GM12864 (cell line): ENCODE results near the gene CTNNA2.
A peak's percentile ranks its signal among the peaks of the same experiment; 100 is the strongest.

Source experiments
- DNase-seq: peaks from one replicate; pipeline ENCODE4 v3.0.0-alpha.2; 2011; ENCODE audit warnings: low read depth
- H3K4me3 ChIP-seq: 2 replicates; pipeline ENCODE4 v1.5.1; 2011; ENCODE audit warnings: mild to moderate bottlenecking, low read depth, low read length, control low read depth
- TF ChIP-seq, protein P1 (sequence below): IDR thresholded peaks from 2 replicates; pipeline ENCODE4 v1.5.1; 2011; ENCODE audit warnings: low read depth, mild to moderate bottlenecking, moderate library complexity, low read length, control low read depth, inconsistent platforms; ENCODE audit errors: missing control alignments

The CTNNA2 gene

DNA sequence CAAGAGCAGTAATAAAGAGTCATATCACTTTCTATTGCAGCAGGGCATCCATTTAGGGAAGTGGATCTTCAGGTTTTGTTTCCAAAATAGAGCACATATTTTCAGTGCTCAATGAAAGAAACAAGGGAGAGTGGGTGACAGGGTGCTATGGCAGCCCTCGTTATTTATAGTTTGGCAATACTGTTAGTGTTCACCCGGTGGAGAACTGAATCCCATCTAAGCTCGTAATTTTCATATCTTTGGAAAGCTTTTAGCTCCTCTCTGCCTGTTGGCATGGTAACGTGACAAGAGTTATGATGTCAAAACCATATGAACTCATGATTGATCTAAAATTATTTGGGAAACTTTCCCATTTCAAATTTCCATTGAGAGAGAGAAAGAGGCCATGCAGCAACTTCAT is 459.8 kb downstream of the CTNNA2 start:
- TF ChIP-seq, protein P1, sequence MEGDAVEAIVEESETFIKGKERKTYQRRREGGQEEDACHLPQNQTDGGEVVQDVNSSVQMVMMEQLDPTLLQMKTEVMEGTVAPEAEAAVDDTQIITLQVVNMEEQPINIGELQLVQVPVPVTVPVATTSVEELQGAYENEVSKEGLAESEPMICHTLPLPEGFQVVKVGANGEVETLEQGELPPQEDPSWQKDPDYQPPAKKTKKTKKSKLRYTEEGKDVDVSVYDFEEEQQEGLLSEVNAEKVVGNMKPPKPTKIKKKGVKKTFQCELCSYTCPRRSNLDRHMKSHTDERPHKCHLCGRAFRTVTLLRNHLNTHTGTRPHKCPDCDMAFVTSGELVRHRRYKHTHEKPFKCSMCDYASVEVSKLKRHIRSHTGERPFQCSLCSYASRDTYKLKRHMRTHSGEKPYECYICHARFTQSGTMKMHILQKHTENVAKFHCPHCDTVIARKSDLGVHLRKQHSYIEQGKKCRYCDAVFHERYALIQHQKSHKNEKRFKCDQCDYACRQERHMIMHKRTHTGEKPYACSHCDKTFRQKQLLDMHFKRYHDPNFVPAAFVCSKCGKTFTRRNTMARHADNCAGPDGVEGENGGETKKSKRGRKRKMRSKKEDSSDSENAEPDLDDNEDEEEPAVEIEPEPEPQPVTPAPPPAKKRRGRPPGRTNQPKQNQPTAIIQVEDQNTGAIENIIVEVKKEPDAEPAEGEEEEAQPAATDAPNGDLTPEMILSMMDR = no peak
- H3K4me3 ChIP-seq = no peak overlapping the region
- DNase-seq = no peak

DNA sequence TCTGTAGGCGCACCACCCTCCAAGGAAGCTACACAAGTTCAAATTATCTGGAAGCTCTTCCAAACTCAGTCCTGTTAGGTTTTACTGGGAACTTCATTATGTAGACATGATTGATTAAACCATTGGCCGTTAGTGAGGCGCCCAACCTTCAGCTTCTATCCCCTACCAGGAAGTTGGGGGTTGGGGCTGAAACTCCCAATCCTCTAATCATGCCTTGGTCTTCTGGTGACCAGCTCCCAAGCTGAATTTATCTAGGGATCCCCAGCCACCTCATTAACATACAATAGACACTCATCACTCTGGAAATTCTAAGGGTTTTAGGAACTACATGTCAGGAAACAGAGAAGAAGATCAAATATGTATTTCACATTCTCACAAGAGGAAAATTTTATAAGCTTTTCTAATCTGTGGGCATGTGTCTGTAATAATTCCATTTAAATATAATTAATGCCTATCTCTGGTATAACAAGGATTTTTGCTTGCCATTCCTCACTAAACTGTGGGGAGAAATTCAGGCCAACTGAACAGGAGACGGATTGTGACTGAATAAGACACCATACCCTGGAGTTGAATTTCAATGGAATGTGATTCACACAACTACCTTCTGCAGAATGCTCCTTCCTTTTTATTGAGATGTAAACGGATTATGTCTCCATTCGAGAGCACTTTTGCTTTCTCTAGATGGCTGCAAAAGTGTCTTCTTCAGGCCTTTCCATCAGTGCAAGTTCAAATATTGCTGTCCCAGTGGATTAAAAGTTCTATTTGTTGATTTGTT is 463.1 kb downstream of the CTNNA2 start:
- TF ChIP-seq, protein P1 = no peak
- H3K4me3 ChIP-seq = no peak overlapping the region
- no peak for DNase-seq

DNA sequence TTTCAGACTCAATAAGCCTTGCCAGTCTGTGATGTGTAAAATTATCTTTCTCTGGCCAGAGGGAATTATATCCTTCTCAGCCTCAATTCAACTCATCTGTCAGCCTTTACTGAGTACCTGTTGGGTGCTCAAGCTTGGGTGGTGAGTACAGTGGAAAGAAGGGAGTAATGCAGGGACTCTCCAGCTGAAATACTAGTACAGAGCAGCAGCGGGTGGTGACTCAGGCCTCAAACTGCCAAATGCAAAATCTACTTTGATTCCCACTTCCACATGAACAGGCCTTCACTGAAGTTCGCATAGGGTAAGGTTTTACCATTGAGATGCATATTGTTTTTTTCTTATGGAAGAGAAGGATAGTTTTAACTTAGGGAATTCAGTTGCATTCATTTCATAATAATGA is 464.9 kb downstream of the CTNNA2 start:
- no peak overlapping the region for H3K4me3 ChIP-seq
- DNase-seq = no peak
- TF ChIP-seq, protein P1 = no peak

DNA sequence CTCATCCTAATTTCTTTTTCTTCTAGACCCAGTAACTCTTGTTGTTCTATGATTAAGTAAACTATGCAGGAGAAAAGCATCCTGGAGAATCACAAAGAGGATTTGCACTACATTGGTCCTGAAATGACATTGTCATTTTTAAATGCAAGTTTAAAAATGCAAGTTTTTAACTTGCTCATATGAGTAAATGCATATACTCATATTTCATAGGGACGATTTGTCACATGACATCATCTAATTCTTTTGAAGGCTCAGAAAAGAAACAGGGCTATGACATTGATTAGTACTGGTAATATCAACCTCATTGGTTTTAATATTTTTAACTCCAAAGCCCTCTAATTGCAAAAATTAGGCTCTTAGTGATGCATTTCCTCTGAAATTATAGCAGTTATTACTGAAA is 467.3 kb downstream of the CTNNA2 start:
- no peak for DNase-seq
- no peak overlapping the region for H3K4me3 ChIP-seq
- TF ChIP-seq, protein P1 = no peak

DNA sequence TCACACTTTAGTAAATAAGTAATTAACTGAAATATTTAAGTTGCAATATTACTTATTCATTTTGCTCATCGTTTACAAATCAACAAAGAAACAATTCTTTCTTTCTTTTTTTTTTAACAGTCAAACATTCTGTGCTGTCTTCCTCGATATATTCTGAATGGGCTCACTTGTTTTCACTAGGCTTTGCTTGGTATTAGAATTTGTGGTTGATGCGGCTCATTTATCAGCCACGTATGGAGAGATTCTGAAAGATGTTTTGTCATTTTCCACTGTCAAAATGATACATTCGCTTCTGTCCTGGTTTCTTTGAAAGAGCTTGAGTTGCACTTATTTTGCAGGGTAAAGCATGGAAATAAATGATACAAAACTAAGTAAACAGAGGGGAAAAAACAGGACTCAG is 468.0 kb downstream of the CTNNA2 start:
- DNase-seq = no peak
- no peak overlapping the region for H3K4me3 ChIP-seq
- TF ChIP-seq, protein P1 = no peak

DNA sequence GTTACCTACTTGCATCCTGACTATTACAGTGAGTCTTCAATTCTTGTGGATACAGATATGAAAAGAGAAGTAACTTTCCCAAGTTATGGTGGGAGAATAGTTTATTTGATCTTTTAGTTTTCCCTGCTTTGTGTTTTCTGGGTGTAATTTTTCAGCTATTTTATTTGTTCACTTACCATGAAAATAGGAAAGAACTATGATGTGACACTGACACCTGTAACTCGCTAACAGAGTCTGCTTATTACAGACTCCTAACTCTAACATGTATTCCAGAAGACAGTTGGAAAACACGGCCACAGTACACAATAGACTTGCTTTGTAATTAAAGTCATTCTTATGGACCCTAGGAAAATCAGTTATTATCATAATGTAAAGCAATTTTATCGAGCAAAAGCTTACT is 468.5 kb downstream of the CTNNA2 start:
- H3K4me3 ChIP-seq = no peak overlapping the region
- no peak for DNase-seq
- TF ChIP-seq, protein P1 = no peak

DNA sequence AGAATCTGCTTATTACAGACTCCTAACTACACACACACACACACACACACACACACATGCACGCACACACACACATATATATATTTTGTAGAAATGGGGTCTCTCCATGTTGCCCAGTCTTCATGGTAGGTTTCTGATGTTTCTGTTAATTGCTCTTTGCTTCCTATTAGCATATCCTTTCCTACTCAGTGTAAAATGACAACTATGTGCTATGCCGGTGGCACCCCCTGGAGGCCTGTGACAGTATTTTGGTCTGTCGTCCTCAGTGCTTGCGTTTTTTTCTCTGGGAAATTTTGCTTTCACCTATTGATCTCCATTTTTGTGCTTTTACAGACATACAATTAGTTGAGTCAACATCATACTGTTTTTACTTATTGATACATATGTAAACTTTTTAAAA is 469.6 kb downstream of the CTNNA2 start:
- no peak for DNase-seq
- no peak overlapping the region for H3K4me3 ChIP-seq
- TF ChIP-seq, protein P1 = peak; percentile 41
